Breast epithelium (tissue), 3 donors: ENCODE measurements around the gene ARID3A.

Experiments used
- CTCF ChIP-seq, 3 donors: fragments of 450-650 bp; IDR thresholded peaks; one replicate each; pipeline ENCODE4 v1.5.1; 2016 to 2017; ENCODE audit warnings: antibody characterized with exemption in 3 of 3, mild to moderate bottlenecking in 3 of 3, moderate library complexity in 3 of 3
- POLR2A ChIP-seq: fragments of 450-650 bp; IDR thresholded peaks from one replicate; pipeline ENCODE4 v1.6.1; 2016; ENCODE audit warnings: antibody characterized with exemption, mild to moderate bottlenecking, moderate library complexity
- POLR2AphosphoS5 ChIP-seq, 3 donors: sonication (generic); formaldehyde crosslinking; IDR thresholded peaks; one replicate each; pipeline ENCODE4 v1.6.1; 2017; ENCODE audit warnings: antibody characterized with exemption in 3 of 3

DNA sequence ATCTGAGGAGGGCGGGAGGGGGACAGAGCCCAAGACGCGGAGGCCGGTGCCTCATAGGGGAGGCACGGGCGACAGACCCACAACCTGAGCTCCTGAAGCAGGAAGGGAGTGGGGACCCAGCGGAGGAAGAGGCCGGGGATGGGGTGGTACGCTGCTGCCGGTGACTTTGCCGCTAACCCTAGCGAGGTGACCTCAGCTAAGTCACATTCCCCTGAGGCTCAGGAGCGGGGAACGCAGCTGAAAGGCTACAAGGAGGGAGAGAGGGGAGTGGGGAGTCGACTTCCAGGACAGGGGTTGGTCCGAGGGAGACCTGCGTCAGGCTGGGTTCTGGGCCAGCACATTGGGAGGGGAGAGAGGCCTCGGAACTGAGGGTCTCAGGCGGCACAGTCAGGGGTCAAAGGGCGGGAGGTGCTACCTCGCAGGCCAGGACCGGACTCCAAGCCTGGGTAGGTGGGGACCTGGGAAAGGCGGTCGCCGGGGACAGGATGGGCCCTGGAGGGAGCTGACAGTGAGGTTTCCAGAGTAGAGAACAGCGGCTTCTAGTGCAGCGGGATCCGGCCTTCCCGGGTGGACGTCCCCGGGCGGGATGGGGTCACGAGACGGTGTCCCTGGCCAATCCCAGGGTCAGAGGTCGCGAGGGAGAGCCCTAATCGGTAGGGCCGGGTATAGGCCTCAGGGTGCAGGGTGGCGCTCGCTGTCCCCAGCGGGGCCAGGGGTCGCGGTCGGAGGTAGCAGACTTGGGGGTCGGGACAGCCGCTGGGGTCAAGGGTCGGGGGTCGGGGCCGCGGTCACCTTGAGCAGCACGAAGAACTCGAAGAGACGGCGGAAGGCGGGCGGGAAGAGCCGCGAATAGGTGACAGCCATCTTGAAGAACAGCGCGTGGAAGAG is 94.4 kb downstream of the ARID3A start:
- TF ChIP-seq CTCF (IDR thresholded peaks at IDR 0.05) (no peak), POLR2AphosphoS5 (IDR thresholded peaks at IDR 0.05) (no peak), POLR2A (no peak)
